Retinal pigment epithelial cell (primary cell): ENCODE data around the gene CECR2.

Source experiments
- DNase-seq: peaks from one replicate; pipeline ENCODE4 v3.0.0-alpha.2; 2010; ENCODE audit warnings: low read depth
- H3K4me3 ChIP-seq: 2 replicates; pipeline ENCODE4 v1.5.1; 2011; ENCODE audit warnings: mild to moderate bottlenecking, low read length, control low read depth, moderate library complexity
- TF ChIP-seq, protein P1 (sequence below): conservative IDR thresholded peaks from 2 replicates; pipeline ENCODE4 v1.5.1; 2011; ENCODE audit warnings: low read depth, low read length, control low read depth, inconsistent platforms

Gene CECR2

DNA sequence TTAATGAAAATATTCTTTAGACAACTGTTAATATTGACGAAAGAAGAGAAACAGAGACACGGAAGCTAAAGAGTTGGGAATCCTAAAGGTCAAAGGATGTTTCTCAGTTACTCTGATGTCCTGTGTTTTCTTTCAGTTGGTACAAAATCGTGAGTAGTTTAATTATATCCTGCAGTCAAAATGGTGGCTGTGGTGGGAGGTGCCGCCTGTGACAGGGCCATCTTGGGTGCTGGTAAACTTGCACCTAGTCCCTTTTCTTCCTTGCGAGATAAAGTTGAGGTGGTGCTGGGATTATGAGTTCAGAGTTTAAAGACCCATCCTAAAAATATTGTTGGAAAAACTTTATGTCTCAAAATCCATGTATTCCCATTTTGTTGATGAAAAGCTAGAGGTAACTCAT, 2.2 kb downstream of the CECR2 start:
- TF ChIP-seq, protein P1, sequence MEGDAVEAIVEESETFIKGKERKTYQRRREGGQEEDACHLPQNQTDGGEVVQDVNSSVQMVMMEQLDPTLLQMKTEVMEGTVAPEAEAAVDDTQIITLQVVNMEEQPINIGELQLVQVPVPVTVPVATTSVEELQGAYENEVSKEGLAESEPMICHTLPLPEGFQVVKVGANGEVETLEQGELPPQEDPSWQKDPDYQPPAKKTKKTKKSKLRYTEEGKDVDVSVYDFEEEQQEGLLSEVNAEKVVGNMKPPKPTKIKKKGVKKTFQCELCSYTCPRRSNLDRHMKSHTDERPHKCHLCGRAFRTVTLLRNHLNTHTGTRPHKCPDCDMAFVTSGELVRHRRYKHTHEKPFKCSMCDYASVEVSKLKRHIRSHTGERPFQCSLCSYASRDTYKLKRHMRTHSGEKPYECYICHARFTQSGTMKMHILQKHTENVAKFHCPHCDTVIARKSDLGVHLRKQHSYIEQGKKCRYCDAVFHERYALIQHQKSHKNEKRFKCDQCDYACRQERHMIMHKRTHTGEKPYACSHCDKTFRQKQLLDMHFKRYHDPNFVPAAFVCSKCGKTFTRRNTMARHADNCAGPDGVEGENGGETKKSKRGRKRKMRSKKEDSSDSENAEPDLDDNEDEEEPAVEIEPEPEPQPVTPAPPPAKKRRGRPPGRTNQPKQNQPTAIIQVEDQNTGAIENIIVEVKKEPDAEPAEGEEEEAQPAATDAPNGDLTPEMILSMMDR, result no peak
- no peak overlapping the region for H3K4me3 ChIP-seq
- DNase-seq, result no peak

DNA sequence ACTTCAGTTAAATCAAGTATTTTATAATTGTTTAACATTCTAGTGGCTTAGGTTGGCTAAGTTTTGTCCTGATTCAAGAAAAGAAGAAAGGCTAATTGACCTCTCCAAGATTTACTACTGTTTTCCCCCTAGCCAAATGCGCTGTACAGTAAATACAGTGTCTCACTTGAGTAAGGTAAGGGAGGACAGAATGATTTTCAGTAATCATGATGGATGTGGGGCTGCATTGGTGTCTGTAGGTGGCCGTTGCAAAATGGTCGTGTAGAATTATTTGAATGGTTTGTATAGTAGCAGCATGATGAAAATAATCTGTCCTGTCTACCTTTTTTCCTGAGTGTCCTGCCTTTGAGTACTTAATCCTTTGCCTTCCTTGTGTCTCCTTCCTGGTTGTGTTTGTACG, 4.6 kb downstream of the CECR2 start:
- TF ChIP-seq, protein P1, result no peak
- no peak overlapping the region for H3K4me3 ChIP-seq

DNA sequence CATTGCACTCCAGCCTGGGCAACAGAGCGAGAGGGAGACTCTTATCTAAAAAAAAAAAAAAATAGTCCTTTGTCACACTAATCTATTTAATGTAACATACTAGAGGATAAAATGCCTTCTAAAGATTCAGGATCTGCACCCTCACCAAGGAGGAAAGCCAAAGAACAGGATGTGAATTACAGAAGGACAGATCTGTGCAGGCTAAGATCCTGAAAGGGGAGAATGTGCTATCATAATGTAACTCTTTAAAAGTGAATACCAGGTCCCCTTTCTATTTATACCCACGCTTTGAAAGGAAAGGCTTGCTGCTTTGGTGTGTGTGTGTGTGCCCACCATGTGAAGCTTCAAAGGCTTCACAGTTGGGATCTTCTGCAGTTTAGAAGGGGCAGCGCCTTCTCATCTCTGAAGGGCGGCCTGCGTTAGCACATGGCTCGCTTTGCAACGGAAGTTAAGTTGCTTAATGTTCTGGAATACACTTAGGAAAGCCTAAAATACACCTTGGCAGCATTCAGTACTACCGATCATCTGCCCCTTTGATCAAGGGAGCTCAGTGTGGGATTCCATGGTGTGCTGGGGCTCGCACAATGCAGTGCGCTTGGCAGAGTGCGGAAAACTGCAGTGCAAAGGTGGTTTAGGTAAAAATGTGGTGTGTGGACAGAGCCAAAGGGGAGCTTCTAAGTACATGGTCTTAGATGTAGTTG, 6.8 kb downstream of the CECR2 start:
- no peak for DNase-seq
- H3K4me3 ChIP-seq, result no peak overlapping the region
- TF ChIP-seq, protein P1, result no peak

More for the DNA sequence above, 4.6 kb downstream of the CECR2 start:
- no peak for DNase-seq

DNA sequence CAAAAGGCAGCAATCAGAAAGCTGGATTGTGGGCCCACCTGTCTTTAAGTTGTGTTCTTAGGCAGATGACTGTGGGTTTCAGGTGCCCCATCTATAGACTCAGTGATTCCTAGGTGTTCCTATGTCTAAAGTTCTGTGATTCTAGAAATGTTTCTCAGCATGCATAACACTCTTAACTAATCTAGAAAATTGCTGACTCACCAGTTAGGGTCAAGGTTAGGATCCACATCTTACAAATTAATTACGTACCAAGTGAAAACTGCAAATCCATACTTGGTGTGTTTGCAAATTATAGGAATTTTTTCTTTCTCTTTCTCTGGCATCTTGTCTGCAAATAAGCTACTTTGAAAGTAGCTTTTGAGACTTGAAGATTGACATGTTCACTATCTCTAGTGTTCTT, 7.7 kb downstream of the CECR2 start:
- no peak for DNase-seq
- TF ChIP-seq, protein P1, result no peak
- no peak overlapping the region for H3K4me3 ChIP-seq

DNA sequence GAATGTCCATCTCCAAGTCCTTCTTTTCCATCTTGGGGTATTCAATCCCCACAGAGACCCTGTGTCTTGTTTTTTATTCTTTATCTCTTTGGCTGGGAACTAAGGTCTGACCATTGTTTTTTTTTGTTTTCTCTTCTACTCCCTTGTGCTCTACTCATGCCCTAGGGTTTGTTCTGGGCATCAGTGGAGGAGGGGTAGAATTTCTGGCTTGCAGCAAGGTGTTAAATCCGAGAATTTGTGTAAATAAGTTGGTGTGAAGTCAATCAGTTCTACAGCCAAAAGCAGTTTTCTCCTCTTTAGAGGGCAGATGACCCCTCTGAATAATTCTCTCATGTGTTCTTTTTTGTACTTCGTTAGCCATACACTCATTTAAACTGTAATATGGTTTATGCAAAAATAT, 10.7 kb downstream of the CECR2 start:
- DNase-seq, result no peak
- H3K4me3 ChIP-seq, result no peak overlapping the region
- TF ChIP-seq, protein P1, result no peak

DNA sequence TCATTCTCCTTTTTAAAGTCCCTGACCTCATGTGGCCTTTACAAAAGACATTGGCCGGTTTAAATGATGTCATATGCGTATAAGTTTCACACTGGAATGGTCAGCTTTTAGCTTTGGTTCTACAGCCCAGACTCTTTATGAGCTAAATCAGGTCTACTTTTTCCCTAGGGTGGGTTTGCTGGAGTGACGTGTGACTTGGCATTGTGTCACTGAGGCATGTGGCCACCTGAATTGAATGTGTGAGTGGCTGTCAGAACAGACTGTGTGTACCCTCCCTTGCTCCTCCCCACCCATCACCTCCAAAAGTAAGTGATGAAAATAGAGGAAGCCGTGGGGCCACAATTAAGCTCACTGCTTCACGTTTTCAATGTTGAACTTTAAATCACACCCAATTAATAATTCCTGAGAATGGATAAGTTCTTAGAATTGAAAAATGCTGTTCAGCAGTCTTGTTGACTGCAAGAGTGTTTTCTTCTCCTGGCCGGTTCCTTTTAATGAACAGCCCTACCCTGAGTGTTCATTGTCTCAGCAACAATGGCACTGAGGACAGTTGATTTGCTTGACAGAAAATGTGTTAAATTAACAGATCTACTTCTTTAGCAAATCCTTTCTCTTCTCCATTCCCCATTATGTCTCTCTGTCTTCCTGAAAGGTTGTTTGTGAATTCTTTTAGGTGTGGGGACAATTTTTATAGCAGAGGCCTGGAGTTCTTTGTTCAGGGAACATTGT, 11.3 kb downstream of the CECR2 start:
- TF ChIP-seq, protein P1, result no peak
- DNase-seq, result no peak
- no peak overlapping the region for H3K4me3 ChIP-seq
